GM12891 (cell line): Measurements from ENCODE around the gene FAS.

Source experiments
- POLR2A ChIP-seq: IDR thresholded peaks from 2 replicates; pipeline ENCODE4 v1.6.1; 2011; ENCODE audit warnings: low read depth, low read length, control low read depth
- POLR2AphosphoS5 ChIP-seq: IDR thresholded peaks from 2 replicates; pipeline ENCODE4 v1.6.1; 2011; ENCODE audit warnings: low read depth, low read length, control low read depth
- SPI1 ChIP-seq: IDR thresholded peaks from 2 replicates; pipeline ENCODE4 v1.6.1; 2011; ENCODE audit warnings: low read depth, low read length, control low read depth
- TAF1 ChIP-seq: IDR thresholded peaks from 2 replicates; pipeline ENCODE4 v1.6.1; 2011; ENCODE audit warnings: low read depth, low read length, control low read depth

DNA sequence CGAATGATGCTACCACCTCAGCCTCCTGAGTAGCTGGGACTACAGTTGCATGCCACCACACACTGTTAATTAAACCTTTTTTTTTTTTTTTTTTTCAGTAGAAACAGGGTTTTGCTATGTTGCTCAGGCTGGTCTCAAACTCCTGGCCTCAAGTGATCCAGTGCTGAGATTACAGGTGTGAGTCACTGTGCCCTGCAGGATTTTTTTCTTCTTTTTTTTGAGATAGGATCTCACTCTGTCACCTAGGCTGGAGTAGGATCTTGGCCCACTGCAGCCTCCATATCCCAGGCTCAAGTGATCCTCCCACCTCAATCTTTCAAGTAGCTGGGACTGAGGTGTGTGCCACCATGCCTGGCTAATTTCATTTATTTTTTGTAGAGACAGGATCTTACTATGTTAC lies 44.4 kb upstream of the FAS start:
- TF ChIP-seq POLR2AphosphoS5 (no peak), POLR2A (no peak), SPI1 (no peak), TAF1 (no peak)
